HL-60/S4 (cell line): ENCODE data around the gene UBA6.
"Not testable (repeated sequence)": the region's sequence is repeated elsewhere in the genome, so short reads cannot be mapped to it uniquely, and the experiment has no call there.

Experiments
- in situ Hi-C: fragments of 300-500 bp; cut with MboI; formaldehyde crosslinking; loops from 2 replicates; pipeline ENCODE4 v1.14.3; 2022; ENCODE audit warnings: low sequenced_read_pairs

The UBA6 gene

DNA sequence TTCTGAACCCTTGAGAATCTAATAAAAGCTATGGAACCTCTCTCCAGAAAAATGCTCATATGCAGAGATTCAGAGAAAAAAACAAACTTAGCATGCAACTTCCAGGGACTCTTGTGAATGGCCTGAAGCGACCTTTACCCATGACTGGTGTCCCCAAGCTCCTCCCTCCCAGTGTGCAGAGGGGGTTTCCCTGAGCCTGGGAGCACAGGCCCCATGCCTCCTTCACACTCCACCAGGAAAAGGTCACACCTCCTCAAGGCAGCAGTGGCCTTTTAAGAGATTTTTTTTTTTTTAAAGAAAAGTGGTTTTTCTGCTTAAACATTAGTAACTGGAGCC, 13.3 kb upstream of the UBA6 start:
- in situ Hi-C loops, result no loop called here

DNA sequence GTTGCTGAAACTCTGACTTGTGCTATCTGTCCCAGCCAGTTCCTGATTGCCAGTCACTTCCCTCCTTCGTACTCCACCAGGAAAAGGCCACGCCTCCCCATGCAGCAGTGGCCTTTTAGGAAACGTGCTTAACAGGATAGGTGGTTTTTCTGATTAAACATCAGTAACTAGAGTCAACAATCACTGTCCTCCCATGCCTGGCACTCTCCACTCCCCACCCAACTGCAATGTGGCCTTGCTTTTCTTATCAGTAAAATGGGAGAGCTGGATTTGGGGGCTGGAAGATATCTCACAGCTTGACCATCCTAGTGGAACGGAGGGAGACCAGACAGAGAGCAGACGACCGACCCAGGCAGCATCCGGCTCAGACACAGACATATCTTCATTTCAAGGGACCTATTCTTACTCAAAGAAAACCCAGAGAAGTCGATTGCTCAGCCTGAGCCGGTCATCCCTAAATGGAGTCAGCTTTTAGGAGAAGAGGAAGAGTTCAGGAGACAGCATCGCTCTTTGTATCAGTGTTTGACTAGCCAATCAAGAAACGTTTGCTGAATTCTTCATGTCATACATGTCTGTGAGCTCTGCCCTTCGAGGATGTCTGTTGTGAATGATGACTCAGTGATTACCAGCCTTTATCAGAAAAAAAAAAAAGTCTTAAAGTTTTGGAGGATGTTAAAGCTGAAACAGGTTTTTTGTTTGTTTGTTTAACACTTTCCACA, 12.7 kb upstream of the UBA6 start:
- in situ Hi-C loops, result no loop called here

- in situ Hi-C loops, result no loop called here
Observed at GRCh38 chr4:67712650-67713528, 11.9 kb upstream of the UBA6 start.

- in situ Hi-C loops, result no loop called here
Observed at GRCh38 chr4:67712000-67712625, 11.2 kb upstream of the UBA6 start.

GRCh38 chr4:67706682-67707081, 5.7 kb upstream of the UBA6 start:
- in situ Hi-C loops, result not testable (repeated sequence)

- in situ Hi-C loops, result no loop called here
Observed at GRCh38 chr4:67704843-67705242, 3.9 kb upstream of the UBA6 start.

DNA sequence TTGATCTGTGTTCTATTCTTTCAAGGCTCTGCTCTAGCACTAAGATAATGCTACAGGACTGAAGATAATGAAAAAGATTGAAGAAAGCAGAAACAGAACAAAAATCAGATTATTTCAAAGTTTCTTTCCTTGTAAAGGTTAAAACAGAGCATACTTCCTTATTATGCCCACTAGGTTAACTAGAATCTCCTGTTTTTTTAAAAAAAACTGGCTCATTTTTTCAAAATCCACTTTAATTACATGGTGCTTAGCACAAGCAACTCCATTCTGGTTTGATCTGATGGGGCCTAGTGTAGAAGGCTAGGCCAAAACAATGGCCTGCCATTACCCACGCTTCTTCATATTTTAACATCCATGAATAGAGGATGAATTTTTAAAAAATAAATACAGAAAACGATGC, 1.2 kb upstream of the UBA6 start:
- in situ Hi-C loops, result no loop called here

GRCh38 chr4:67701517-67701850, 529 bp upstream of the UBA6 start:
- in situ Hi-C loops, result no loop called here

- in situ Hi-C loops, result no loop called here
Observed at GRCh38 chr4:67700116-67700737, 728 bp downstream of the UBA6 start.

DNA sequence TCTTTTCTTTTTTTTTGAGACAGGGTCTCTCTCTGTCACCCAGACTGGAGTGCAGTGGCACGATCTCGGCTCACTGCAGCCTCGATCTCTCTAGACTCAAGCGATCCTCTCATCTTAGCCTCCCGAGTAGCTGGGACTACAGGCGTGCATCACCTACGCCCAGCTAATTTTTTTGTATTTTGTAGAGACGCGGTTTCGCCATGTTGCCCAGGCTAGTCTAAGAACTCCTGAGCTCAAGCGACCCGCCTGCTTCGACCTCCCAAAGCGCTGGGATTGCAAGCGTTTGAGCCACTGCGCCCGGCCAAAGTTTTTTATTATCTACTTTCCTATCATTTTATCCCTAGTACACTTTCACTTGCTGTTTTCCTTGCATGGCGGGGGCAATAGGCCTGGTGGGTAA, 1.4 kb downstream of the UBA6 start:
- in situ Hi-C loops, result no loop called here

- in situ Hi-C loops, result no loop called here
Observed at GRCh38 chr4:67697860-67698687, 2.9 kb downstream of the UBA6 start.

DNA sequence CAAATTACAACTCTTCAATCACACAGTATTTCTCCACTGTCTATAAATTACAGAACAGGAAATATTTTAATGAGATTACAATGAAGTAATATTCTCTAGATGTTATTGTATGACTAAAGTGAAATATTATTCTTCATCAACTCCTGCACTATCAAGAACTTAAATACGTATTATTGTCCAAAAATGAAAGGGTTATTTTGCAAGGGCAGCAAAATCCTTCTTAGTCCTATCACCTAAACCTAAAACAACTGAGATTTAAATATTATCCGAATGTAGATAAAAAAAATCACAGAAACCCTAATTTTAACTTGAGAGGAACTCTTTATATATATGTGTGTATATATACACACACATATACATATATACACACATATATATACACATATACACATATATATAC, 4.9 kb downstream of the UBA6 start:
- in situ Hi-C loops, result no loop called here

- in situ Hi-C loops, result no loop called here
Observed at GRCh38 chr4:67694662-67695061, 6.3 kb downstream of the UBA6 start.

DNA sequence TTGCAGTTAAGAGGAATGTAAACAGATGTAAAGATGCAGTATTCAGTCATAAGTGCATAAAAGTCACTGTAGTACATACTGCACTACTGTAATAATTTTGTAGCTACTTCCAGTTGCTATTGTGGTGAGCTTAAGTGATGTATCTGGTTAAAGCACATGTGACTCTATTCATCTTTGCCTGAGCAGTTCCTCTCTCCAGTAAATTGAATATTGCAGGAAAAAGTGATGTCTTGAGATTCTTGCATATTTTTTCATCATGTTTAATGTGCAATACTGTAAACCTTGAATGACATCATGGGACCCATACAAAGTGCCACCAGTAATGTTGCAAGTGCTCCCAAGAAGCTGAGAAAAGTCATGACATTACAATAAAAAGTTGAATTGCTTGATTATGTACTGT, 9.6 kb downstream of the UBA6 start:
- in situ Hi-C loops, result no loop called here

DNA sequence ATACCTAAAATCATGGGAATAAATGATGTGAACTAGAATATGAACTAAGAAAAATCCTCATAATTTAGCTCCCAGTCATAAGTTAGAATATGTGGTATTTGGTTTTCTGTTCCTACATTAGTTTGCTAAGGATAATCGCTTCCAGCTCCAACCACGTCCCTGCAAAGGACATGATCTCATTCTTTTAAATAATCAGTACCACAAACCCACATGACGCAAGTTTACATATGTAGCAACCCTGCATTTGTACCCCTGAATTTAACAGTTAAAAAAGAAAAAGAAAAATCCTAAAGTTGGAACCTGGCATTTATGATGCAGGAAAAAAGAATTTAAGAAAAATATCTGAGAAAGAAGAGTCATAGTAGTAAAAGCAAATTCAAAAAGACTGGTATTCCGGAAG, 13.3 kb downstream of the UBA6 start:
- in situ Hi-C loops, result no loop called here

DNA sequence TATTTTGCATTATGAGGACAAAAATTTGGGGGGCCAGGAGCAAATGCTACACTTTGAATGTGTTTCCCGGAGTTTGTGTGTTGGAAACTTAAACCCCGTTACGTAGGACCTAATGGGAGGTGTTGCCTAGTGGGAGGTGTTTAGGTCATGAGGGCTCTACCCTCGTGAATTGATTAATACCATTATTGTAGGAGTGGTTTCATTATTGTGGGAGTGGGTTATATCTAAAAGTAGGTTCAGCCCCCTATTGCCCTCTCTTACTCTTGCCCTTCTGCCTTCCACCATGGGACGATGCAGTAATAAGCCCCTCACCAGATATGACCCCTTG, 15.5 kb downstream of the UBA6 start:
- in situ Hi-C loops, result no loop called here

GRCh38 chr4:67684839-67685531, 16.0 kb downstream of the UBA6 start:
- in situ Hi-C loops, result no loop called here

- in situ Hi-C loops, result no loop called here
Observed at GRCh38 chr4:67682266-67682665, 18.7 kb downstream of the UBA6 start.

DNA sequence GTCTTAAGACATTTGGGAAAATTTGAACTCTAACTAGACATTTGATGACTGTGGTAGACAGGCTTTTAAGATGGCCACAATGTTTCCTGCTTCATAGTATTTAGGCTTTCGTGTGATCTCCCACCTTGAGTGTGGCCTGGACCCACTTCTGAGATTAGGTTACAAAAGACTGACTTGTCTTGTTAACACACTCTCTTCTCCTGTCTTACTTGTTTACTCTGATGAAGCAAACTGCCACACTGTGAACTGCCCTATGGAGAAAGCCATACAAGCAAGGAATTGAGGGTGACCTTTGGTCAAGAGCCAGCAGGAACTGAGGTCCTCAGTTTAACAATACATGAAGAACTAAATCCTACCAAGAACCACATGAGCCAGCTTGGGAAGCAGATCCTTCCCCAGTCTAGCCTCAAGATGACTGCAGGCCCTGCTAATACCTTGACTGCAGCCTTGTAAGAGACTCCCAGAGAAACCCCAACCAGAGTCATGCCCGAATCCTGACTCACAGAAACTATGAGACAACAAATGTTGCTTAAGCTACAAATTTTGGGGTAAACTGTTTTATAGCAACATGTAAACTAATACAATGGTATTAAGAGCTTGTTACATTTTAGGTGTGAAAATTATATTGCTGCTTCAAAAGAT, 20.3 kb downstream of the UBA6 start:
- in situ Hi-C loops, result no loop called here

DNA sequence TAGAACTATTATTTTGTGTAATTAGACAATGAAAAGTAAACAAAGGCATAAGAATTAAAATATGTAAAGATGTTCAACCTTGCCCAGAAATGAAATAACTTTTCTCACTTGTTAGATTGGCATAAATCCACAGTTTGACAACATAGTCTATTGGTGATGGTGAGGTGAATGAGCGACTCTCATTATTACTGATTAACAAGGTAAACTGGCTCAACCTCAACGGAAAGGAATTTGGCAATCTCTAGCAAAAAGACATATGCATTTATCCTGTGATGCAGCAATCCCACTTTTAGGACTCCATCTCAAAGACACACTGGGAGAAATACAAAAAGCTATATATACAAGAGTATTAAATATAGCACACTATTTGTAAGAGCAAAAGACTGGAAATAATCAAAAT, 22.3 kb downstream of the UBA6 start:
- in situ Hi-C loops, result no loop called here
